GM18909 (cell line): ENCODE measurements around the gene CPT1A.

Source experiments
- ATAC-seq: cut with Tn5 transposase; IDR thresholded peaks from one replicate; pipeline ENCODE4 v1.9.1; 2021; ENCODE audit warnings: mild to moderate bottlenecking; ENCODE audit not compliant: unreplicated experiment, poor library complexity

Gene CPT1A

GRCh38 chr11:68722143-68722542 lies 119.6 kb downstream of the CPT1A start:
- ATAC-seq, result no peak

GRCh38 chr11:68721075-68721474 lies 120.6 kb downstream of the CPT1A start:
- no peak for ATAC-seq

- ATAC-seq, result no peak
These were observed 126.1 kb downstream of the CPT1A start for GRCh38 chr11:68715456-68716122.

- ATAC-seq, result no peak
These were observed 127.5 kb downstream of the CPT1A start for GRCh38 chr11:68714060-68714856.

GRCh38 chr11:68711114-68711513 lies 130.6 kb downstream of the CPT1A start:
- no peak for ATAC-seq

- ATAC-seq, result no peak
These were observed 131.3 kb downstream of the CPT1A start for GRCh38 chr11:68710409-68710808.

- ATAC-seq, result no peak
These were observed 132.7 kb downstream of the CPT1A start for GRCh38 chr11:68709062-68709461.

- ATAC-seq, result no peak
These were observed 134.2 kb downstream of the CPT1A start for GRCh38 chr11:68707527-68707926.

- no peak for ATAC-seq
These were observed 136.8 kb downstream of the CPT1A start for GRCh38 chr11:68704887-68705286.
